Activated CD8-positive, alpha-beta memory T cell treated with anti-CD3 and anti-CD28 coated beads, Interleukin-2, amount 50 U/mL, for 24 hours (primary cell): ENCODE data around the gene GALNT17.

Experiments used
- DNase-seq: peaks from one replicate; pipeline ENCODE4 v3.0.0-alpha.2; 2020; ENCODE audit errors: extremely low read depth

GALNT17 gene

GRCh38 chr7:71457021-71457420 lies 325.1 kb downstream of the GALNT17 start:
- DNase-seq, result no peak

GRCh38 chr7:71457846-71458590 lies 326.1 kb downstream of the GALNT17 start:
- no peak for DNase-seq

GRCh38 chr7:71459132-71459531 lies 327.2 kb downstream of the GALNT17 start:
- DNase-seq, result no peak

- DNase-seq, result no peak
Measured at GRCh38 chr7:71461572-71461971, 329.6 kb downstream of the GALNT17 start.

GRCh38 chr7:71465741-71466189 lies 333.8 kb downstream of the GALNT17 start:
- no peak for DNase-seq

GRCh38 chr7:71466448-71467145 lies 334.7 kb downstream of the GALNT17 start:
- DNase-seq, result no peak

GRCh38 chr7:71470326-71470725 lies 338.4 kb downstream of the GALNT17 start:
- DNase-seq, result no peak

GRCh38 chr7:71470830-71471229 lies 338.9 kb downstream of the GALNT17 start:
- DNase-seq, result no peak

- DNase-seq, result no peak
Measured at GRCh38 chr7:71472962-71473361, 341.0 kb downstream of the GALNT17 start.

GRCh38 chr7:71473366-71473967 lies 341.5 kb downstream of the GALNT17 start:
- no peak for DNase-seq

GRCh38 chr7:71477441-71477840 lies 345.5 kb downstream of the GALNT17 start:
- no peak for DNase-seq

- no peak for DNase-seq
Measured at GRCh38 chr7:71479231-71479630, 347.3 kb downstream of the GALNT17 start.

GRCh38 chr7:71480791-71481190 lies 348.8 kb downstream of the GALNT17 start:
- no peak for DNase-seq

GRCh38 chr7:71482284-71482683 lies 350.3 kb downstream of the GALNT17 start:
- DNase-seq, result no peak

GRCh38 chr7:71484380-71484779 lies 352.4 kb downstream of the GALNT17 start:
- DNase-seq, result no peak

- DNase-seq, result no peak
Measured at GRCh38 chr7:71485586-71485985, 353.6 kb downstream of the GALNT17 start.

- DNase-seq, result no peak
Measured at GRCh38 chr7:71486414-71486813, 354.5 kb downstream of the GALNT17 start.

- no peak for DNase-seq
Measured at GRCh38 chr7:71486856-71487628, 355.1 kb downstream of the GALNT17 start.

GRCh38 chr7:71488308-71488707 lies 356.4 kb downstream of the GALNT17 start:
- no peak for DNase-seq

GRCh38 chr7:71491336-71491735 lies 359.4 kb downstream of the GALNT17 start:
- DNase-seq, result no peak

GRCh38 chr7:71495828-71496227 lies 363.9 kb downstream of the GALNT17 start:
- DNase-seq, result no peak
